ENCODE measurements around the gene RPL12.

- TF ChIP-seq, protein P1, sequence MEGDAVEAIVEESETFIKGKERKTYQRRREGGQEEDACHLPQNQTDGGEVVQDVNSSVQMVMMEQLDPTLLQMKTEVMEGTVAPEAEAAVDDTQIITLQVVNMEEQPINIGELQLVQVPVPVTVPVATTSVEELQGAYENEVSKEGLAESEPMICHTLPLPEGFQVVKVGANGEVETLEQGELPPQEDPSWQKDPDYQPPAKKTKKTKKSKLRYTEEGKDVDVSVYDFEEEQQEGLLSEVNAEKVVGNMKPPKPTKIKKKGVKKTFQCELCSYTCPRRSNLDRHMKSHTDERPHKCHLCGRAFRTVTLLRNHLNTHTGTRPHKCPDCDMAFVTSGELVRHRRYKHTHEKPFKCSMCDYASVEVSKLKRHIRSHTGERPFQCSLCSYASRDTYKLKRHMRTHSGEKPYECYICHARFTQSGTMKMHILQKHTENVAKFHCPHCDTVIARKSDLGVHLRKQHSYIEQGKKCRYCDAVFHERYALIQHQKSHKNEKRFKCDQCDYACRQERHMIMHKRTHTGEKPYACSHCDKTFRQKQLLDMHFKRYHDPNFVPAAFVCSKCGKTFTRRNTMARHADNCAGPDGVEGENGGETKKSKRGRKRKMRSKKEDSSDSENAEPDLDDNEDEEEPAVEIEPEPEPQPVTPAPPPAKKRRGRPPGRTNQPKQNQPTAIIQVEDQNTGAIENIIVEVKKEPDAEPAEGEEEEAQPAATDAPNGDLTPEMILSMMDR (IDR thresholded peaks at IDR 0.05 in 8 of 11, conservative IDR thresholded peaks at IDR 0.05 in 3 of 11), result no peak
- no peak for TF ChIP-seq POLR2A (IDR thresholded peaks at IDR 0.05)
These were observed 12.7 kb upstream of the RPL12 start for GRCh38 chr9:127463911-127464310.
